NCI-H774 (cell line): Measurements from ENCODE around the gene DMGDH.
"Not testable (repeated sequence)": the region's sequence is repeated elsewhere in the genome, so short reads cannot be mapped to it uniquely, and the experiment has no call there.

Source experiments
- DNase-seq: peaks from one replicate; lab custom pipeline; 2025; lab: John Stamatoyannopoulos, UW

The DMGDH gene

GRCh38 chr5:79011219-79011836 is 58.1 kb downstream of the DMGDH start:
- no peak for DNase-seq

- no peak for DNase-seq
Observed at GRCh38 chr5:79008362-79008761, 61.1 kb downstream of the DMGDH start.

GRCh38 chr5:79007872-79008271 is 61.6 kb downstream of the DMGDH start:
- DNase-seq, result no peak

- no peak for DNase-seq
Observed at GRCh38 chr5:79005936-79006631, 63.4 kb downstream of the DMGDH start.

GRCh38 chr5:79005151-79005550 is 64.3 kb downstream of the DMGDH start:
- no peak for DNase-seq

GRCh38 chr5:79002374-79002773 is 67.1 kb downstream of the DMGDH start:
- DNase-seq, result no peak

- no peak for DNase-seq
Observed at GRCh38 chr5:79001471-79001870, 68.0 kb downstream of the DMGDH start.

- no peak for DNase-seq
Observed at GRCh38 chr5:78997090-78997489, 72.4 kb downstream of the DMGDH start.

GRCh38 chr5:78995521-78996007 is 73.9 kb downstream of the DMGDH start:
- DNase-seq, result no peak

GRCh38 chr5:78993165-78993564 is 76.3 kb downstream of the DMGDH start:
- DNase-seq, result no peak

GRCh38 chr5:78992146-78992545 is 77.3 kb downstream of the DMGDH start:
- DNase-seq, result no peak

- DNase-seq, result no peak
Observed at GRCh38 chr5:78989080-78989479, 80.4 kb downstream of the DMGDH start.

- peak; percentile 43 for DNase-seq
Observed at GRCh38 chr5:78985725-78986223, 83.7 kb downstream of the DMGDH start.

GRCh38 chr5:78985116-78985724 is 84.3 kb downstream of the DMGDH start, which contains the start of gene ARSB:
Gene ARSB, minus strand, starts transcription at chr5:78985310. Its CDS starts 62 bp downstream, at chr5:78985248.
- no peak for DNase-seq

GRCh38 chr5:78984439-78985115 is 84.9 kb downstream of the DMGDH start:
- DNase-seq, result peak; percentile 87

GRCh38 chr5:78983601-78984438 is 85.7 kb downstream of the DMGDH start:
- no peak for DNase-seq

- DNase-seq, result not testable (repeated sequence)
Observed at GRCh38 chr5:78983194-78983593, 86.3 kb downstream of the DMGDH start.

- no peak for DNase-seq
Observed at GRCh38 chr5:78979909-78980308, 89.6 kb downstream of the DMGDH start.

GRCh38 chr5:78979117-78979742 is 90.2 kb downstream of the DMGDH start:
- no peak for DNase-seq

- DNase-seq, result no peak
Observed at GRCh38 chr5:78975035-78975434, 94.4 kb downstream of the DMGDH start.

GRCh38 chr5:78974601-78975000 is 94.9 kb downstream of the DMGDH start:
- DNase-seq, result no peak
